IMR-90 (cell line): ENCODE data around the gene ELSPBP1. TPM values are rescaled to one million over a fixed set of nuclear protein-coding genes. Genes with fewer than 3 reads are reported as not detected.

Source experiments
- ATAC-seq: fragments of 200-7000 bp; cut with Tn5 transposase; 2 replicates; pipeline ENCODE4 v1.9.1; 2020; ENCODE audit warnings: low read depth, mild to moderate bottlenecking, moderate library complexity
- BruUV-seq: library from RNA; stranded (reverse); fragments of 400-500 nt; replicated peaks from 2 replicates; lab custom pipeline; 2021; lab: Mats Ljungman, UMichigan
- CTCF ChIA-PET: fragments of 300-600 bp; formaldehyde crosslinking; extraction: SDS; loops from one replicate; lab custom pipeline; 2021; ENCODE audit warnings: antibody characterized with exemption; lab: Yijun Ruan, JAX
- POLR2A ChIA-PET: fragments of 300-600 bp; sonication (Branson Sonifier 250); formaldehyde crosslinking; loops from one replicate; lab custom pipeline; 2022; ENCODE audit warnings: antibody characterized with exemption; ENCODE audit not compliant: unreplicated experiment; lab: Charles Lee
- DNase-seq: peaks from one replicate; pipeline ENCODE4 v3.0.0; 2013
- H2AFZ ChIP-seq: replicated peaks from 2 replicates; pipeline ENCODE3; 2013; ENCODE audit warnings: low read length, mild to moderate bottlenecking; ENCODE audit not compliant: poor library complexity
- H2AK5ac ChIP-seq: 2 replicates; pipeline ENCODE4 v1.6.1; 2013; ENCODE audit warnings: low read depth, low read length, inconsistent platforms
- H2AK9ac ChIP-seq: replicated peaks from 2 replicates; pipeline ENCODE3; 2013; ENCODE audit warnings: mild to moderate bottlenecking, low read depth, low read length, moderate library complexity; ENCODE audit not compliant: poor library complexity
- H2BK120ac ChIP-seq: 2 replicates; pipeline ENCODE4 v1.6.1; 2013; ENCODE audit warnings: low read depth, low read length, inconsistent platforms
- H2BK15ac ChIP-seq: 3 replicates; pipeline ENCODE4 v1.6.1; 2013; ENCODE audit warnings: low read depth, low read length, inconsistent platforms
- H2BK20ac ChIP-seq: 2 replicates; pipeline ENCODE4 v1.6.1; 2013; ENCODE audit warnings: low read depth, mild to moderate bottlenecking, inconsistent platforms, low read length, moderate library complexity
- H2BK5ac ChIP-seq: 2 replicates; pipeline ENCODE4 v1.6.1; 2013; ENCODE audit warnings: mild to moderate bottlenecking, low read depth, low read length, inconsistent platforms; ENCODE audit not compliant: poor library complexity, severe bottlenecking
- H3K14ac ChIP-seq: replicated peaks from 2 replicates; pipeline ENCODE4 v1.6.1; 2013; ENCODE audit warnings: low read depth, low read length, inconsistent platforms
- H3K18ac ChIP-seq: 2 replicates; pipeline ENCODE4 v1.6.1; 2013; ENCODE audit warnings: low read depth, low read length, control low read depth
- H3K23ac ChIP-seq: 2 replicates; pipeline ENCODE4 v1.6.1; 2013; ENCODE audit warnings: low read depth, low read length, inconsistent platforms
- H3K27ac ChIP-seq: 2 replicates; pipeline ENCODE4 v1.5.1; 2013; ENCODE audit warnings: mild to moderate bottlenecking, control low read depth, low read length; ENCODE audit not compliant: insufficient read depth
- H3K27me3 ChIP-seq: 2 replicates; pipeline ENCODE4 v1.6.1; 2013; ENCODE audit warnings: low read length; ENCODE audit not compliant: control insufficient read depth, insufficient read depth
- H3K36me3 ChIP-seq: 2 replicates; pipeline ENCODE4 v1.6.1; 2013; ENCODE audit warnings: low read length, mixed read lengths; ENCODE audit not compliant: control insufficient read depth, insufficient read depth
- H3K4ac ChIP-seq: 2 replicates; pipeline ENCODE4 v1.6.1; 2013; ENCODE audit warnings: low read depth, low read length, inconsistent platforms
- H3K4me1 ChIP-seq: 2 replicates; pipeline ENCODE4 v1.6.1; 2013; ENCODE audit warnings: low read length, mixed read lengths; ENCODE audit not compliant: control insufficient read depth, insufficient read depth
- H3K4me2 ChIP-seq: 2 replicates; pipeline ENCODE4 v1.6.1; 2013; ENCODE audit warnings: low read depth, mild to moderate bottlenecking, control low read depth, low read length, moderate library complexity
- H3K4me3 ChIP-seq: 2 replicates; pipeline ENCODE4 v1.5.1; 2013; ENCODE audit warnings: low read depth, mild to moderate bottlenecking, control low read depth, low read length, moderate library complexity; ENCODE audit not compliant: insufficient read depth
- H3K56ac ChIP-seq: 2 replicates; pipeline ENCODE4 v1.6.1; 2013; ENCODE audit warnings: low read length, inconsistent platforms; ENCODE audit not compliant: insufficient read depth; ENCODE audit errors: extremely low read depth
- H3K79me1 ChIP-seq, 2 experiments: 2 replicates each; pipeline ENCODE4 v1.6.1; 2013; ENCODE audit warnings: low read length in 2 of 2, inconsistent platforms in 1 of 2, low read depth in 1 of 2
- H3K9ac ChIP-seq: 2 replicates; pipeline ENCODE4 v1.6.1; 2013; ENCODE audit warnings: low read depth, low read length, control low read depth
- H3K9me1 ChIP-seq: 2 replicates; pipeline ENCODE4 v1.6.1; 2013; ENCODE audit warnings: low read length, inconsistent platforms; ENCODE audit not compliant: insufficient read depth
- H3K9me3 ChIP-seq: 2 replicates; pipeline ENCODE4 v1.6.1; 2013; ENCODE audit warnings: low read length; ENCODE audit not compliant: control insufficient read depth, insufficient read depth
- H4K20me1 ChIP-seq: 2 replicates; pipeline ENCODE4 v1.6.1; 2013; ENCODE audit warnings: low read length, inconsistent platforms; ENCODE audit not compliant: insufficient read depth
- H4K5ac ChIP-seq: 2 replicates; pipeline ENCODE4 v1.6.1; 2013; ENCODE audit warnings: mild to moderate bottlenecking, low read depth, low read length, control low read depth
- H4K8ac ChIP-seq, 2 experiments: 2 replicates each; pipeline ENCODE4 v1.6.1; 2013; ENCODE audit warnings: low read depth in 2 of 2, low read length in 2 of 2, control low read depth in 1 of 2, inconsistent platforms in 1 of 2
- H4K91ac ChIP-seq: 2 replicates; pipeline ENCODE4 v1.6.1; 2013; ENCODE audit warnings: low read depth, low read length, inconsistent platforms; ENCODE audit not compliant: insufficient read depth
- CEBPB ChIP-seq: IDR thresholded peaks from 2 replicates; pipeline ENCODE4 v1.6.1; 2012; ENCODE audit warnings: low read depth, low read length, improper control_type of control experiment
- CTCF ChIP-seq: conservative IDR thresholded peaks from 2 replicates; pipeline ENCODE4 v1.5.1; 2012; ENCODE audit warnings: mild to moderate bottlenecking, low read depth, low read length, improper control_type of control experiment
- FOS ChIP-seq: fragments of 150-350 bp; IDR thresholded peaks from 2 replicates; pipeline ENCODE4 v1.6.1; 2016; ENCODE audit warnings: low read depth, low read length
- MAFK ChIP-seq: IDR thresholded peaks from 2 replicates; pipeline ENCODE4 v1.6.1; 2012; ENCODE audit warnings: low read depth, low read length, improper control_type of control experiment
- MAZ ChIP-seq: IDR thresholded peaks from 2 replicates; pipeline ENCODE4 v1.6.1; 2012; ENCODE audit warnings: low read depth, mild to moderate bottlenecking, low read length, improper control_type of control experiment, moderate library complexity, borderline replicate concordance
- RAD21 ChIP-seq: IDR thresholded peaks from 2 replicates; pipeline ENCODE4 v1.6.1; 2012; ENCODE audit warnings: low read length, improper control_type of control experiment
- SMC3 ChIP-seq: fragments of 150-350 bp; IDR thresholded peaks from 2 replicates; pipeline ENCODE4 v1.6.1; 2016; ENCODE audit warnings: low read depth, mild to moderate bottlenecking, antibody characterized with exemption, low read length, moderate library complexity
- WGBS, 2 experiments: methylation state at CpG; one replicate each; pipeline versions ENCODE4 v1.1.5 to v1.1.7; 2013; ENCODE audit warnings: missing lambda C conversion rate in 2 of 2; ENCODE audit not compliant: insufficient read length in 1 of 2; ENCODE audit errors: extremely low coverage in 2 of 2; 5-methylcytosine and 5-hydroxymethylcytosine counted together
- dilution Hi-C: fragments of 300-500 bp; cut with HindIII; formaldehyde crosslinking; loops from one replicate; pipeline ENCODE4 v1.14.3; 2018; ENCODE audit warnings: low sequenced_read_pairs; ENCODE audit not compliant: unreplicated experiment
- in situ Hi-C: fragments of 300-500 bp; cut with MboI; formaldehyde crosslinking; loops from 3 replicates; pipeline ENCODE4 v1.14.3; 2019; ENCODE audit warnings: low sequenced_read_pairs, inconsistent platforms, mixed read lengths
- intact Hi-C: fragments of 100-400 bp; cut with micrococcal nuclease; formaldehyde crosslinking; loops from 2 replicates; pipeline ENCODE4 v1.10.0; 2022
- polyA plus RNA-seq, 3 experiments: library from polyadenylated mRNA; depleted of rRNA; stranded (reverse); fragments of >200 nt; gene quantifications; 2 replicates each; pipeline ENCODE4 v1.2.3, GENCODE V29; 2012; ENCODE audit warnings: low replicate concordance in 1 of 3
- total RNA-seq: library from RNA; depleted of rRNA; stranded (reverse); fragments of >200 nt; gene quantifications from 2 replicates; pipeline ENCODE4 v1.2.3, GENCODE V29; 2012

Gene ELSPBP1
- total and polyA plus RNA-seq, 2 of the 4 experiments (the other 2 are of a cell fraction): not detected

- Histone ChIP-seq H2BK20ac (no peak within 1 kb of the TSS), H3K9me1 (no peaks in the 10 kb centered on the region), H3K14ac (no peak within 1 kb of the TSS), H2AK9ac (no peak within 1 kb of the TSS), H2BK120ac (no peak within 1 kb of the TSS), H4K20me1 (no peaks in the 10 kb centered on the region; the same call in 1 of the 2 replicates), H3K27ac (no peak within 1 kb of the TSS), H3K79me1 (no peaks in the 10 kb centered on the region), H3K9ac (no peak within 1 kb of the TSS), H4K8ac (no peak within 1 kb of the TSS), H2BK15ac (no peak within 1 kb of the TSS), H3K4me3 (no peak within 1 kb of the TSS), H2BK5ac (no peak within 1 kb of the TSS), H3K4ac (no peak within 1 kb of the TSS), H4K91ac (no peak within 1 kb of the TSS), H4K5ac (no peak within 1 kb of the TSS), H2AFZ (no peak within 1 kb of the TSS), H3K23ac (no peak within 1 kb of the TSS), H3K27me3 (no peaks in the 10 kb centered on the region; the same call in none of the 2 replicates), H3K18ac (no peak within 1 kb of the TSS), H3K9me3 (peaks cover 2% of the 10 kb centered on the region; the same call in 1 of the 2 replicates), H3K56ac (no peak within 1 kb of the TSS), H3K4me1 (no peaks in the 10 kb centered on the region), H3K36me3 (no peaks in the 10 kb centered on the region), H2AK5ac (no peak within 1 kb of the TSS), H3K4me2 (no peak within 1 kb of the TSS)
- in situ Hi-C loops (no loop called here), intact Hi-C loops (no loop called here), dilution Hi-C loops (no loop called here)
- CTCF ChIA-PET: no interaction called here
- DNase-seq (no peak), ATAC-seq (no peak)
- POLR2A ChIA-PET: no interaction called here
- TF ChIP-seq SMC3 (no peak), RAD21 (no peak), CTCF (no peak), FOS (no peak), MAZ (no peak), MAFK (no peak), CEBPB (no peak)
- no TSS peak for BruUV-seq
- 33% methylated on average over 1 of the region's 10 CpGs; no CpG with 5 or more reads in 1 of the 2 experiments for WGBS, 2 experiments
Measured at GRCh38 chr19:48043675-48044258, 49.3 kb downstream of the ELSPBP1 start, which contains the start of gene CABP5. CABP5 (minus strand) TSS chr19:48044079; CDS start chr19:48043922, 157 bp downstream.
